ENCODE data around the gene RHOA.
A peak's percentile ranks its signal among the peaks of the same experiment; 100 is the strongest.
"Not testable (repeated sequence)": the region's sequence is repeated elsewhere in the genome, so short reads cannot be mapped to it uniquely, and the experiment has no call there.

The RHOA gene

DNA sequence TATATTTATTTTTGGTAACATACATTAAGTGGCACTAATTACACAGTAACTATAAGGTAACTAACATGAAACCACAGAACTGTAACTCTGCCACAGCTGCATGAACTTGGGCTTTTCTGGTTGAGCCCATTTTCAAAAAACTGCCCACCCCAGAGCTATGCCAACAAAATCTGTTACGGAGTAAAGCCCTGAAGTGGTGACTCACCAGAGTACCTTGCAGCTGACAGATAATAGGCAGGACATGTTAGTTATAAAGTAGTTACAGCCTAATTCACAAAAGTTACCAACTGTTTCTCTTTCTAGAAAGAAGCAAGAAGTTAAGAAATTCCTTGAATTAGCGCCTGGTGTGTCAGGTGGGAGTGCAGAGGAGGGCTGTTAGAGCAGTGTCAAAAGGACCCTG is 52.2 kb downstream of the RHOA start:
- no peak for DNase-seq

DNA sequence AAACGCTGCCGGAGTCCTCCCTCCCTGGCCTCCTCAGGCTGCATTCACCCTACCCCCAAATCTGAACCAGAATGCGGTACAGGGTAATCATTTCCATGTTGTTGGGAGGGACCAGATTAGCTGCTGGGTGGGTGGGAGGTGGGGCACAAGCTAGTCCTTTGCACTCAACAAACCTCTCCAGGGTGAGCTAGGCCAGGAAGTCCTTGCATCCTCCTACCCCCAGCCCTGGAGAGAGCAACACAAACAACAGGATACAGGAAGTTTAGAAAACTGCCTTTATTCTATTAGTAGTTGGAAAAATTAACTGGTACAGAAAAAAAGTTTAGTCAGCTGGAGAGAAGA is 52.9 kb downstream of the RHOA start:
- DNase-seq: no peak

DNA sequence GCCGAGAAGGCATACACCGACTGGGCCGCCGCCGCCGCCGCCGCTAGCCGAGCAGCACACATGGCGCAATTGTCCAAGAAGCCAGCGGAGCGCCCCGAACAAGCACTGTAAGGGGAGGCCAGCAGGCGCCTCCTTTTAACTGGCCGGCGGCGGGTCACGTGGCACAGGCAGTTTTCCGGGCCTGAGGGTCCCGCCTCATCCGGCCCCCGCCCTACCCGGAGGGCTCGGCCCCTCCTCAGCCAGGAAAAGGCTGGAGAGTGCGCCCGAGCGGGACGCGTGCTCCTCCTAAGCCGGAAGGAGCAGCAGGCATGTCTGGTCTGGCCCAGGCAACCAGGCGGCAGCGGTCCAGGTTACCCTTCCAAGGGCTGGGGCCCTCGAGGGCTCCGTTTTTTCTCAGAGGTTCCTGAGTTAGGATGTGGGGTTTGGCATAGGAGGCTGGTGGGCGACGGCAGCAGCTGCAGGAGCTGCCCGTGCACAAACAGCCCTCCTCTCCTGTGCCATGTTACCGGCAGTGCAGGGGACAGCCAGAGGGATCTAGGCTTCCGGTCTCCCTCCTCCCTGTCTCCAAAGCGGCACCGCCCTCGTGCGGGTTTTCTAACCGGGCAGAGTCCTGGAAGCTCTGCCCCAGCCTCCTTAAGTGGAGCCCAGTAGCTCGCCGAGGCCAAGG is 53.4 kb downstream of the RHOA start, which contains the start of gene GPX1:
Gene GPX1 (minus strand): TSS at position 137 of the 667 bp plus-strand sequence. CDS start 75 bp downstream, at position 62.
- DNase-seq: peak; percentile 44 to 91 (median 86)

DNA sequence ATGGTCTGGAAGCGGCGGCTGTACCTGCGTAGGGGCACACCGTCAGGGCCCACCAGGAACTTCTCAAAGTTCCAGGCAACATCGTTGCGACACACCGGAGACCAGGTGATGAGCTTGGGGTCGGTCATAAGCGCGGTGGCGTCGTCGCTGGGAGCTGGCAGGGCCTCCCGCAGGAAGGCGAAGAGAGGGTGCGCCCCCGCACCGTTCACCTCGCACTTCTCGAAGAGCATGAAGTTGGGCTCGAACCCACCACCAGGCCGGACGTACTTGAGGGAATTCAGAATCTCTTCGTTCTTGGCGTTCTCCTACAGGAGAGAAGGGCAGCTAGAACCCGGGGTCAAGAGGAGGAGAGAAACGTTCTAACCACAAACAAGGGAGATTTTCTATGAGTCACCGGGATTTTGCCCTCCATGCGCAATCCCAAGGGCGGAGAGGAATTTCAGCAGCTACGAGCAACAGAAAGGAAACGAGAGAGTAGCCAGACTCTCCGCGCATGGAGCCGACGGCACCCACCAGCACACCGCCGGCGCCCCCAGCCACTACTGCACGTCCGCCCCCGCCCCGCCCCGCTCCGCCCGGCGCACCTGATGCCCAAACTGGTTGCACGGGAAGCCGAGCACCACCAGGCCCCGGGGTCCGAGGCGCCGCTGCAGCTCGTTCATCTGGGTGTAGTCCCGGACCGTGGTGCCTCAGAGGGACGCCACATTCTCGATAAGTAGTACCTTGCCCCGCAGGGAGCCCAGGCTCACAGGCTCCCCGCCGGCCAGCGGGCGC is 54.1 kb downstream of the RHOA start:
- peak in 2 of 14 donors; percentile 26 to 72 for DNase-seq

DNA sequence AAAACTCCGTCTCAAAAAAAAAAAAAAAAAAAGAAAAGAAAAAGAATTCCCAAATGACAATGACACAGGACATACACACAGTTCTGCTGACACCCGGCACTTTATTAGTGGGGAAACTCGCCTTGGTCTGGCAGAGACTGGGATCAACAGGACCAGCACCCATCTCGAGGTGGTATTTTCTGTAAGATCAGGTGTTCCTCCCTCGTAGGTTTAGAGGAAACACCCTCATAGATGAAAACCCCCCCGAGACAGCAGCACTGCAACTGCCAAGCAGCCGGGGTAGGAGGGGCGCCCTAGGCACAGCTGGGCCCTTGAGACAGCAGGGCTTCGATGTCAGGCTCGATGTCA is 54.7 kb downstream of the RHOA start:
- not testable (repeated sequence) for DNase-seq

DNA sequence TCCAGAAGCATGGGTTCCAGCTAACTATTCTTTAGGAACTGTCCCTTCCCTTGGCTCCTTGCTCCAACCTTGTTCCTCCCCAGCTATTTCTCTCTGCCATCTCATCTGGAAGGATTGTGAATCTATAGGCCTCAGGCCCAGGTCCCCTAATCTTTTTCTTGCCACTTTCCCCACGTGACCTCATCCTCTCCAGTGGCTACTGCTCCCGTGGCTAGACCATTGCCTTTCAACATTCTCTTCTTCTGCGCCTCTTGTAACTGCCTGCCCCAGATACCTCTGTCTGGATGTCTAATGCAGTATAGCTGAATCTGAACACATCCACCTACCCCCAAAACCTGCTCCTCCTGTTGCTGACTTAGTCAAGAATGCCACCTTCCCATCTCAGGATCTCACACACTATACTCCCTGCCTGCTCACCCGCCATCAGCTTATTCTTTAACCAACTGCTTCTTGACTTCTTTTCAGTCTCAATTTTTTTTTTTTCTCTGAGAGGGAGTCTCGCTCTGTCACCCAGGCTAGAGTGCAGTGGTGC is 58.8 kb downstream of the RHOA start:
- DNase-seq: no peak

DNA sequence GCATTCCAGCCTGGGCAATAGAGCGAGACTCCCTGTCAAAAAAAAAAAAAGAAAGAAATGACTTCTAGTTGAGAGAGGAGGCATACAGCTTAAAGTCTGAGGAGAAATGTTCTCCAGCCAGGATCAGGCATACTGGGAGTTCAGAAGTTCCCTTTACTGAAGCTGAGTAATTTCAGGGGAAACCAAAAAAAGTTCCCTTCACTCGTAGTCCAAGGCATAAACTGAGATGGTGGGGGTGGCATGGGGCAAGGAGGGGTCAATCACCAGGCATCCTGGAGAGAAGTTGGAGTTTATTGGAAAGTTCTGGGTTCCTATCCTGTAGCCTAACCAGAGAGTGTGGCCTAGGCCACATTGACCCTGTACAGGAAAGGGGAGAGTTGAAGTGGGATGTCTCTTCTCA is 59.5 kb downstream of the RHOA start:
- no peak for DNase-seq

DNA sequence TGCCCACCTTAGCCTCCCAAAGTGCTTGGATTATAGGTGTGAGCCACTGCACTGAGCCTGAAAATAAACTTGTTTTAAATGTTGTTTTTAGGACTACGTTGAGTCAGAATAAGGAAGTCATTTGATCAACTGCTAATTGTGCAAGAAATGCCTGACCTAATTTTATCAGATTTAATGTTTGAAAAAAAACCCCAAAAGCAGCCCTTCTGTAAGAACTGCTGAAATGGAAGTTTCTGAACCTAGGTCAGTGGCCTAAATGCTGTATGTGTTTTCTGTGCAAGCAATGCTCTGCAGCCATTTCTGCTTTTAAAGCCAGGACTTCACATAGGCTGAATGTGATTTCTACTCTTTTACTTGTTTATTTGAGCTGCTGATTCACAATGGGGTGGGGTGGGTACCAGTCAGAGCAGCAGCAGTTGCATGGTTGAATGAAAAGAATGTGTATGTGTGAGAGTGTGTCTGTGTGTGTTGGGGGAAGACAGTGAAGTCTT is 60.2 kb downstream of the RHOA start:
- no peak for DNase-seq

DNA sequence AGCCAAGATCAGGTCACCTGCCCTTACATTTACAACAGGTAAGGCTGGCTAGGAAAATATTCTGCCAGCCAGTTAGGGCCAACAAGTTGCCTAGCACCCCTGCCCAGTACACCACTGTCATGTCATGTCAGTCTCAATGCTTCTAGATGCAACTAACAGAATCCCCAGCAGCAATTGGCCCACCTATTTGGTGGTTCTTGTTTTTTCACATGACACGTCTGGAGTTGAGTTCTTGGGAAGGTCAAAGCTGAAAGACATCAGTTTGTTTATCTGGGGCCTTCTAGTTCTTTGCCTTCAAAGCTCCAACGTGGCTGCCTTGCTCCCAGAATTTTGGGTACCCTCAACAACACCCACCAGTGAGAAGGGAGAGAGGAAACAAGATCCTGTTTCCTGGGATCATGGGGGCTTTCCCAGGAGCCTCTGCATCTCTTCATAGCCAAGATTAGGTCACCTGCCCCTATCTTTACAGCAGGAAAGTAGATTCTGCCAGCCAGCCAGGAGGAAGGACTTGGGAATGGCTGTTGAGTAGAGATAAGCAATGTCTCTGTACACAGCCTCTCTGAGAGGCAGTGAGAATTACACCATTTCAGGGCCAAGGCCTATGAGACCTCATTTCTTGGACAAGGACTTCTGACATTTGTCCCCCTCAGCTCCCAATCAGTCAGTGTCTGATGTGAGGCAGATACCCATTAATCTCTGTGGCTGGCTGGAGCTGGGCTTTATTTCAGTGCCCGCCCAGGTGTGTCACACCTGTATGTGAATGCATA is 62.2 kb downstream of the RHOA start:
- no peak for DNase-seq

DNA sequence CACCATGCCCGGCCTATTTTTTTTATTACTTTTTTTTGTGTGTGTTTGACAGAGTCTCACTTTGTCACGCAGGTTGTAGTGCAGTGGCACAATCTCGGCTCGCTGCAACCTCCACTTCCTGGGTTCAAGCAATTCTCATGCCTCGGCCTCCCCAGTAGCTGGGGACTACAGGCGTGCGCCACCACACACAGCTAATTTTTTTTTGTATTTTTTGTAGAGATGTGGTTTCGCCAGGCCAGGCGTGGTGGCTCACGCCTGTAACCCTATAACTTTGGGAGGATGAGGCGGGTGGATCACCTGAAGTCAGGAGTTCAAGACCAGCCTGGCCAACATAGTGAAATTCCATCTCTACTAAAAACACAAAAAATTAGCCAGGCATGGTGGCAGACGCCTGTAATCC is 63.4 kb downstream of the RHOA start:
- DNase-seq: not testable (repeated sequence)

DNA sequence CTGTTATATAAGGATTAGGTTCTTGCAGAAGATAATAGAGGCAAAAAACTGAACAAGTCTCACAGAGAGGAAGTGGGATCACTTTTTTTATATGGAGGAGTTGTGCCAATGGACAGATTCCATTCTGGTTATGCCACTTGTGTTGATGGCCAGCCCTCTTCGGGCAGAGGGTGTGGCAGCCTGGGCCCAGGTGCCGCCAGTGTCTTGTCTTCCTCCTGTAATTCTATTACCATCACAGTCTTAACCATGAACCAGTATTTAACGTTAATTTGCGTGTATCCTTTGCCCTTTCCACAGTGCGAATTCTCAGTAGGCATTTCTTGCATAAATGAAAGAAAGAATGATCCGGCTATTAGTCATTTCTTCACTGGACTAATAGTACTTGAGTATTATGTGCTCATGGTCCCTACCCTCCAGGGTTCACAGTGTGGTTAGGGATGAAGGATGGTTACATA is 65.0 kb downstream of the RHOA start:
- no peak for DNase-seq

DNA sequence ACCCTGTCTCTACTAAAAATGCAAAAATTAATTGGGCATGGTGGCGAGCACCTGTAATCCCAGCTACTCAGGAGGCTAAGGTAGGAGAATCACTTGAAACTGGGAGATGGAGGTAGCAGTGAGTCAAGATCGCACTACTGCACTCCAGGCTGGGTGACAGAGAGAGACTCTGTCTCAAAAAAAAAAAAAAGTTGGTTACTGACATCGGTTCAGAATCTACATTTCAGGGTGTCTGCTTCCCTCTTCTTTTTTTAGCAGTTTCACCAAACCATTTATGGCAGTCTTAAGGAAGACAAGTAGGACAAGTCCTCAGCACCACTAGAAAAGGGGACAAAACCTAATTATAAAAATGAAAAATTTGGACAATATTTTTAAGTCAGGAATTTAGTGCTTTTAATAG is 68.6 kb downstream of the RHOA start:
- DNase-seq: no peak

DNA sequence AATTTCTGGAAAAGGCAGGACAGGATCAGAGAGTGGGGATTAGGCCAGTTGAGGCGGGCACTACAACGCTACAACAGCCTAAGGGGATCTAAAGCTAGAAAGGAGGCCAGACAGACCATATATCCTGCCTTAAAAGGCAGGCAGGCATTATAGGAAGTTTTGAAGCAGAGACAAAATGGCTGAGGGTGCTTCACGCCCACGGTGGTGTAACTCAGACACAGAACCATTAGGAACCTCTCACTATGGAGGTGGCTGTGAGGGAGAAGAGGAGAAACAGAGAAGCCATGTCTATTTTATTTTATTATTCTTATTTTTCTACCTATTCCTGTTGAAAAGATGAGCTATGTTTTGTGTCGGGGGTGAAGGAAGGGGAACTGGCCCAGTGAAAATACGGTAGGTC is 69.8 kb downstream of the RHOA start:
- DNase-seq: no peak

DNA sequence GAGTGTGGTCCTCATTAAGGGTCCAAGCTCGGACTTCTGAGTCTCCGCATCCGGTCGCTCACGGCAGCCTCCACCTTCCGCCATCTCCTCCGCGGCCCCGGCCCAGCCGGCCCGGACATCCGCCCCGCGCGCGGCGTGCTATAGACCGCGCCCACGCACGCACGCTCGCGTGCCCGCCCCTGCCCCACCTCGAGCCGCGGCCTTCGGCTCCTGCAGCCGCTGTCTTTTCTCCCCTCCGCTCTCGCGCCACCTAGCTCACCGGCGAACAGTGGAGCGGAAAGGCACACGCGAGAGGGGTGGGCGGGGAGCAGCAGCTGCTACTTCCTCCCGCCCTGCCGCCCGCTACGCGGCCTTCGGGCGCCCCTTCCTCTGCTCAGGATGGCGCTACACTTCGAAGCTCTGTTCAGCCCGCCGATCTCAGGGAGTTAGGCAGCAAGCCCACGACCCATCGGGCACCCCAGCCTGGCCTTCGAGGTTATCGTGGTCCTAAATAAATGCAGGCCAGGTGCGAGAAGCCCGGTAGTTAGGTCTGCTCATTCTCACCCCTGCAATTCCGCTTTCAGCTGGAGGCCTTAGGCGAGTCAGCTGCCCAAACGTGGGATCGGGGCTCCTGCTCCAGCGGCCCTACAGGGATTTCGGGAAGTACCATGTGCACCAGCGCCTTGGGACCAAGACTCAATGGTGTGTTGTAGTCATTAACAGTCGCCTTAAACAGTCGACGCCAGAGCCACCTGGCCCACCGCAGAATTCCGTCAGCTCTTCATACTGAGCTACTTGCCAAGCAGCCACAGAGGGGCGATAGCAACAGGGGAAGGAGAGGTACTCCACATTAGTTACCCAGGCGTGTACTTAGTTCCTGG is 71.6 kb downstream of the RHOA start, which contains the start of gene USP4:
Gene USP4 (minus strand): TSS at position 113 of the 860 bp plus-strand sequence. CDS start 29 bp downstream, at position 84.
- peak; percentile 19 to 76 (median 68) for DNase-seq

DNA sequence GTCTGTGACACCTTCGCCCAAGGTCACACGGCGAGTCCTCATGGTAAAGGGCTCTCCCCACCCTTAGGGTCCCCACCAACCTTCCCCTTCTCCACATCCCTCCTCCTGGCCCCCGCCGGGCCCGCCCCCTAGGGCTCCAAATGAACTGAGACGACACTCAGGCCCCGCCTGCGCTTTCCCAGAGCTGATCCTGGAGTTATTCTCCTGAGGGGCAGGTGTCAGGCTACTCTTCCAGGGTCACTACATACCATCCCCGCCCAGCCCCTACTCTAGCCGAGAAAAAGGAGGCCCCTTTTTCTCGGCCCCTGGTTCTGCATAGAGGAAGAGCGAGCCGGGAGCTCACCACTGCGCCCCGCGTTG is 72.2 kb downstream of the RHOA start:
- peak in 1 of 14 donors; percentile 65 for DNase-seq

DNA sequence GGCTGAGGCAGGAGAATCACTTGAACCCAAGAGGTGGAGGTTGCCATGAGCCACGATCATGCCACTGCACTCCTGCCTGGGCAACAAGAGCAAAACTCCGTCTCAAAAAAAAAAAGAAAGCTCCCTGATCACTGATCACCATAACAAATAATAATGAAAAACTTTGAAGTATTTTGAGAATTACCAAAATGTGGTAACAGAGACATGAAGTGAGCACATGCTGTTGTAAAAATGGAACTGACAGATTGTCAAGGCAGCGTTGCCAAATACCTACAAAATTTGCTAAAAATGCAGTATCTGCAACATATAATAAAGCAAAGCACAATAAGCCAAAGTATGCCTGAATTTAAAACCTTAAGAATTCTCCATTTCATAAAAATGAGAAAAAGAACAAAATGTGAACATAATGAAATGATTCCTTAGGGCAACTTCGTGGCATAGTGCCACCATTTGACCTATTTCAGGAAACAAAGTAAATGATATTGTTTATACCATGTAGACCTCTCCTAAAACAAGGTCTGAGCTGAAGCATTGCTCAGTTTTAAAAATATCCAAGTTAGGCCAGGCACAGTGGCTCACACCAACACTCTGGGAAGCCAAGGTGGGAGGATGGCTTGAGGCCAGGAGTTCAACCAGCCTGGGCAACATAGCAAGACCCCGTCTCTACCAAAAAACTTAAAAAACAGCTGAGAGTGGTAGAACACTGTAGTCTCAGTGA is 77.7 kb downstream of the RHOA start:
- DNase-seq: no peak

DNA sequence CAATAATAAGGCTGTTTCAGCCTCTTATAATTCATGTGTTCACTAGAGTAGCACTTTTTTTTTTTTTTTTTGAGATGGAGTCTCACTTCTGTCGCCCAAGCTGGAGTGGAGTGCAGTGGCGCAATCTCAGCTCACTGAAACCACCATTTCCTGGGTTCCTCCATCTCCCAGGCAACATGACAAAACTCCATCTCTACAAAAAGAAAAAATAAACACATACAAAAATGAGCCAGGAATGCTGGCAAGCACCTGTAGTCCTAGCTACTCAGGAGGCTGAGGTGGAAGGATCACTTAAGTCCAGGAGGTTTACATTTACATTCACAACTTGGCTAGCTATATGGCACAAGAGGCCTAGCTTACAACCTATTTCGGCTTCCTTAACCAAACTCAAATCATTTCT is 78.7 kb downstream of the RHOA start:
- no peak for DNase-seq

DNA sequence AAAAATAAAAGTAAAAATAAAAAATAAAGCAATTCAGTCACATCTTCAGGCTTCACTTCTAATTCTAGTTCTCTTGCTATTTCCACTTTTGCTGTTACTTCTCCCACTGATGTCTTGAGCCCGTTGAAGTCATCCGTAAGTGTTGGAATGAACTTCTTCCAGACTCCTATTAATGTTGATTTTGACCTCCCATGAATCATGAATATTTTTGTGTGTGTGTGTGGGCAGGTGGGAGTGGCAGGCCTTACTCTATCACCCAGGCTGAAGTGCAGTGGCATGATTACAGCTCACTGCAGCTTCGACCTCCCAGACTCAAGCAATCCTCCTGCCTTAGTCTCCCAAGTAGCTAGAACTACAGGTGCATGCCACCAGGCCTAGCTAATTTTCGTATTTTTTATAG is 82.6 kb downstream of the RHOA start:
- DNase-seq: no peak

DNA sequence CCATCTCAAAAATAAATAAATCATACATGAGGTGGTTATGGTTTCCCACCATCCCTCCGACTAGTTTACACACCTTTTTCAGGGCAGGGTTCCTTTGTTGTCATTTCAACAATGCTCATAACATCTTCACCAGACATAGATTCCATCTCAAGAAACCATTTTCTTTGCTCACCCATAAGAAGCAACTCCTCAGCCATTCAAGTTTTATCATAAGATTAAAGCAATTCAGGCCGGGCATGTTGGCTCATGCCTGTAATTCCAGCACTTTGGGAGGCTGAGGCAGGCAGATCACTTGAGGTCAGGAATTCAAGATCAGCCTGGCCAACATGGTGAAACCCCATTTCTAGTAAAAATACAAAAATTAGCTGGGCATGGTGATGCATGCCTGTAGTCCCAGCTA is 83.4 kb downstream of the RHOA start:
- DNase-seq: not testable (repeated sequence)

DNA sequence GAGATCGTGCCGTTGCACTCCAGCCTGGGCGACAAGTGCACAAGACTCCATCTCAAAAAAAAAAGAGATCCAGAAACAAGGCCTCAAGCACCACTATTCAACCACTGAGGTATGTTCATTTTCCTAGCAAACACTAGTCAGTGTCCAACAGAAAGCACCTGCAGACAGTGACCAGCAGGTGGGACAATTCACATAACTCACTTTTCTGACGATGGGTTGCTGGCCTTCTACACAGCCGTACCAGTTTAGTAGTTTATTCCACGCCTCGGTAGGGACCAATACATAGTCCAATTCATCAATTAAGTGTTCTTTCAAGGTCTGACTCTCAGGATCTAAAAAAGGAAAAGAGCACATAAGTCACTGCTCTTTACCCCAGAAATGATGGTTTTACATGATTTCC is 84.3 kb downstream of the RHOA start:
- DNase-seq: no peak

DNA sequence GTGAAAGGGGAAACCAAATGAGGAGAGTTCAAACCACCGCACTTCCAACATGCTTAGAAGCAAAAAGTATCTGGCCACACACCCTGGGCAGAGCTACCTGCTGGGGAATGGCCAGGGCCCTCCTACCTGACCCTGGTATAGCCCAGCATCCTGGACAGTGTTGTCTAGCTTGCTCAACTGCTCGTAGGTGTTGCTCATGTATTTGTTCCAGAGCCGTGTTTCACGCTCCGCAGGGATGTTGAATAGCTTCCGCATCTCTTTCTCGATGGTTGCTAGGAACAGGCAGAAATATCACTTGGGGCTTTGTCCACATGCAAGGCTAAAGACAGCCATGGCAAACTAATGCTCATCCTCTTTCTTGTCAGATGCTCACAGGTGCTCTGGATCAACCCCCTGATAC is 87.0 kb downstream of the RHOA start:
- no peak for DNase-seq
